Epidermal melanocyte (primary cell): ENCODE data around the gene RAB5A.
"Not testable (repeated sequence)": the region's sequence is repeated elsewhere in the genome, so short reads cannot be mapped to it uniquely, and the experiment has no call there.

ENCODE experiments used
- DNase-seq: peaks from one replicate; pipeline ENCODE4 v3.0.0; 2011; ENCODE audit warnings: low spot score; ENCODE audit not compliant: insufficient read length

The RAB5A gene

GRCh38 chr3:20023623-20024405 lies 76.9 kb downstream of the RAB5A start:
- DNase-seq = peak; percentile 28

GRCh38 chr3:20027136-20027535 lies 80.2 kb downstream of the RAB5A start:
- no peak for DNase-seq

- DNase-seq = no peak
These were observed 82.0 kb downstream of the RAB5A start for GRCh38 chr3:20028905-20029331.

GRCh38 chr3:20031939-20032338 lies 85.0 kb downstream of the RAB5A start:
- DNase-seq = not testable (repeated sequence)
